Retinal pigment epithelial cell (primary cell): ENCODE results near the gene BORCS8.

Experiments
- DNase-seq: peaks from one replicate; pipeline ENCODE4 v3.0.0-alpha.2; 2010; ENCODE audit warnings: low read depth
- H3K4me3 ChIP-seq: 2 replicates; pipeline ENCODE4 v1.5.1; 2011; ENCODE audit warnings: mild to moderate bottlenecking, low read length, control low read depth, moderate library complexity
- TF ChIP-seq, protein P1 (sequence below): conservative IDR thresholded peaks from 2 replicates; pipeline ENCODE4 v1.5.1; 2011; ENCODE audit warnings: low read depth, low read length, control low read depth, inconsistent platforms

Gene BORCS8

DNA sequence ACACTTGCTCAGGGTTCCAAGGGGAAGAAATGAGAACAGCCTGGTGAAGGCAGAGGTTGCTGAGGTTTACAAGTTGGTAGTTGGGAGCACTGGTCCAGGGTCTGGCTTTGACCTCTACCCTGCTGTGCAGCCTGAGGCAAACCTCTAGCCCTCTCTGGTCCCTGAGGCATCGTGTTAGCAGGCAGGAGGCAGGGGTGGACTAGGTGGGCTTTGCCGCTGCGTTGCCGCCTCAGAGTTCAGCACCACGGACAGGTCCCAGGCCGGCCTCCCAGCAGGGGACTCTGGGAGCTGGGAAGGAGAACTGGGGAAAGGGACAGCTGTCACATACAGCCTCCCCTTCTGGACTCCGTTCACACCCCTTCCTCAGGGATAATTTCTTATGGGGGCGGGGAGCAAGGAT, 22.9 kb upstream of the BORCS8 start:
- TF ChIP-seq, protein P1, sequence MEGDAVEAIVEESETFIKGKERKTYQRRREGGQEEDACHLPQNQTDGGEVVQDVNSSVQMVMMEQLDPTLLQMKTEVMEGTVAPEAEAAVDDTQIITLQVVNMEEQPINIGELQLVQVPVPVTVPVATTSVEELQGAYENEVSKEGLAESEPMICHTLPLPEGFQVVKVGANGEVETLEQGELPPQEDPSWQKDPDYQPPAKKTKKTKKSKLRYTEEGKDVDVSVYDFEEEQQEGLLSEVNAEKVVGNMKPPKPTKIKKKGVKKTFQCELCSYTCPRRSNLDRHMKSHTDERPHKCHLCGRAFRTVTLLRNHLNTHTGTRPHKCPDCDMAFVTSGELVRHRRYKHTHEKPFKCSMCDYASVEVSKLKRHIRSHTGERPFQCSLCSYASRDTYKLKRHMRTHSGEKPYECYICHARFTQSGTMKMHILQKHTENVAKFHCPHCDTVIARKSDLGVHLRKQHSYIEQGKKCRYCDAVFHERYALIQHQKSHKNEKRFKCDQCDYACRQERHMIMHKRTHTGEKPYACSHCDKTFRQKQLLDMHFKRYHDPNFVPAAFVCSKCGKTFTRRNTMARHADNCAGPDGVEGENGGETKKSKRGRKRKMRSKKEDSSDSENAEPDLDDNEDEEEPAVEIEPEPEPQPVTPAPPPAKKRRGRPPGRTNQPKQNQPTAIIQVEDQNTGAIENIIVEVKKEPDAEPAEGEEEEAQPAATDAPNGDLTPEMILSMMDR = no peak
- DNase-seq = no peak
- no peak overlapping the region for H3K4me3 ChIP-seq

DNA sequence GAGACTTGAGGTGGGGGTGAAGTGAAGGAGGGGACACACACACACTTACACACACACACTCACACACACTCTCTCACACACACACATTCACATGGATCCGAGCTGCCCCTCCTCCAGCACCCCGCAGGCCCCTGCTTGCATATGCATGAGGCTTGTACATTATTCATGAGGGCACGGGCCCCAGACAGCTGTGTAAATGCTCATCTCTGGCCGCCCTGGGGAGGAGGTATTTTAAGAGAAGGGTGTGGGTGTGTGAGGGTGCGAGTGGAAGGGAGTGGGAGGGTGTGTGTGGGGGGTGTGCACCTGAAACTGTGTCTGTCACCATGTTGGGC, 22.2 kb upstream of the BORCS8 start:
- H3K4me3 ChIP-seq = no peak overlapping the region
- TF ChIP-seq, protein P1 = no peak

DNA sequence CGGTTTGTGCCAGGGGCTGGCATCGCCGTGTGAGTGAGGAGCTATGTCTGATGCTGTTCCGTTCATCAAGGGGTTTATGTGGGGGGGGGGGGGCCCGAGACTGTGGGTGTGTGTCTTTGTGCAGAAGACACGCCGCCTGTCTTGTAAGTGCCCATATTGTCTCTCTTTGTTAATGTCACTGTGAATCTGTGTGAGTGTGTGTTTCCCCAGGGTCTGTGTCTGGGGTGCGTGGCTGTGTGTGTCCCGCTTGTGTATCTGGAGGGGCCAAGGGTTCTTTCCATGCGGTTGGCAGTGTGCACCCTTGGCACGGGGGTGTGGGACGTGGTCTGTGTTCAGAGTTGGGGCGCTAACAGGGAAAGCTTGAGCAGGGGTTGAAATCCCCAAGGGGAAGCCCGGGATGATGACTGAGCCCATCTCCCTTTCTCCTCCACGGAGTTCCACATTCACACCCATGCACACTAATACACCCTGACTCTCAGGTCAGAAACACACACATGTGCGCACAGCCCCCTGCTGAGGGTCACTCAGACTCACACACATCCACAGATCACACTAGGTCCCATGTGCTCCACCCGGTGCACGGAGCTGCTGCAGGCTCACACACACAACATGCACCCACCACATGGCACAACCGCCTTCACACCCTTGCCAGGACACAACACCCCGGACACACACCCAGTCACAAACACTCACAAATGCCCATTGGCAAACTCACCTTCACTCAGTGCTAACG, 21.6 kb upstream of the BORCS8 start:
- H3K4me3 ChIP-seq = no peak overlapping the region
- TF ChIP-seq, protein P1 = no peak
- DNase-seq = no peak

More for the DNA sequence above, 22.2 kb upstream of the BORCS8 start:
- DNase-seq = no peak

DNA sequence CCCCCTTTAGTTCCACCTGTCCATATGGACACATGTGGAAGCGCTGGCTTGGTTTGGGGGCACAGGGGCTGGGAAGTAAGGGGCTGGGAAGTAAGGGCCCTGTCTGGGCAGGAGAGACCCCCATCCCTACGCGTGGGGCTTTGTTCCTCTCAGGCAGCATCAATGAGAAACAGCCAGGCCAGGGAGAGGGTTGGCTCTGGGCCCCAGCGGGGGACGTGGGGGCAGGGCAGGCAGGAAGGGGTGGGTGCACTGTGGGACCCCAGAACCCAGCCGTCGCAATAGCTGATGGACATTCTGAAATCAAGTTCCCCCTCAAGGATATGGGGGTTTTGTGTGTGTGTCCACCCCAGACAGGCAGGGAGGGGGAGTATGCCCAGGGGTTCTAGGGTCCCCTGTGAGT, 21.0 kb upstream of the BORCS8 start:
- H3K4me3 ChIP-seq = no peak overlapping the region
- TF ChIP-seq, protein P1 = no peak
- no peak for DNase-seq

DNA sequence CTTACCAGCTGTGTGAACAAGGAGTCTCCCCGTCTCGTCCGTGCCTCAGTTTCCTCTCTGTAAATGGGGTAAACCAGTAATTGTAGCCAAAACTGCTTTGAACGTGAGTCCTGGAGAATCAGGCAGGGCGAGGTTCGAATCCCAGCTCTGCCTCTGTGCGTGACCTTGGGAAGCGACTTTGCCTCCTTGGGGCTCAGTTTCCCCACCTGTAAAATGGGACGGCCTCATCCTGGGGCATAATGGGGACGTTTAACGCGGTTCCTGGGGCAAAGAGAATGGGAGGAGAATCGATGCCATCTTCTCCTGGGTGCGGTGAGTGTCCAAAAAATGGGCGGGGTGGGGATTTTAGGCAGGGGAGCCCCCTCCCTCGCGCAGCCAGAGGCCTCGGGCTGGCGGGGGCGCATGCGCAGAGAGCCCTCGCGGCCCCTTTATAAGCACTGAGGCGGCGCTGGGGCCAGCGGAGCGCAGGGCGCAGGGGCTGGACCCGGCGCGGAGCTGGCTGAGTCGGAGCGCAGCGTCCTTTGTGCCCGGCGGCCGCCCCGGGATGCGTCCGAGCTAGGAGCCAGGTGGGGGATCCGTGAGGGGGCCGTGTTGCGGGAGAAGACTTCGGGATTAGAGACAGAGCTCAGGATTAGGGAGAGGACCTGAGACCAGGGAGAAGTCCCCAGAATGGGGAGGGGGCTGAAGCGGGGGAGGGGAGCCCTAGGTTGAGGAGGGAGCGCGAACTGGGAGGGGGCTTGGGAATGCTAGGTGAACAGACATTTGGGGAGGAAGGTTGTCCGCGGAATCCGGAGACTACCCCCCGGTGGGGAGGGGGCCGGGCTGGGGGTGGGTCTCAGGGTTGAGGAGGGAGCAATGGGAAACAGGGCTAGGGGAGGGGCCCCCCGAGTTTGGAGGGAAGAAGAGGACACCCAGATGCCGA, 19.8 kb upstream of the BORCS8 start, which contains the start of gene NCAN:
Gene NCAN, plus strand, starts transcription at position 460 of the 922 bp plus-strand sequence. CDS start 4,996 bp downstream, outside the sequence.
- no peak within 1 kb of the TSS for H3K4me3 ChIP-seq
- DNase-seq = no peak
- TF ChIP-seq, protein P1 = no peak

DNA sequence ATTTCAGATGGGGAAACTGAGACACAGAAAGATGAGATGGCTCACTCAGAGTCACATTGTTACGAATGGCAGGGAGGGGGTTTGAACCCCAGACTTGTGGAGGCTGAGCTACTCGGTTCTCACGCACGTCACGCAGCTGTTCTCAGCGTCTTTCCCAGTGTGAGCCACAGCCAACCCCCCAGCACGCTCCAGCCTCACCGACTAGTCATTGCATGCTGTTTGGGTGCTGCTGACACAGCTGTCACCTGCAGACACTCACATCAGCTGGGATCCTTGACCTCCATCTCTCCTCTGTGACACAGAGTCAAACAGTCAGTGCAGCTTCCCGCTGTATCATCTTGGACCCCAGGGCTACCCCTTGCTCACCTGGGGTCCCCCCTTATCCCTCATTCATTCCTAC, 17.4 kb upstream of the BORCS8 start:
- TF ChIP-seq, protein P1 = no peak
- no peak overlapping the region for H3K4me3 ChIP-seq
- no peak for DNase-seq
